ENCODE data around the gene RORB.

DNA sequence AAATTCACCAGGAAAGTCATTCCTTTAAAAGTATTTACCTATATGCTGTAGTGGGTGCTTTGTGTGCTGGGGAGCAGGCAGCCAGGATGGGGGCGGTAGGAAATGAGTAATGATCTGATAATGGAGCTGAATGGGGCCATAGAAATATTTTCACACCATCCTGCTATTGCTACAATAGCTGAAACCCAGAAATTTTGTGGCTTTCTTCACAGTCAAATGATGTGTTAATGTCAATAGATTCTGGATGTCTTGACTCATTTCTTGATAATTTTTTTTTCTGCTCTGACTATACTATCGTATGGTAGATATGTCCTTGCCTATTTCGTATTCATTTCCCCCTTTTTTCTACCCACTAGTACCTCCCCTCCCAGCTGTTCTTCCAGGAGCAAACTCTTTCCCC is 59.5 kb downstream of the RORB start:
- TF ChIP-seq CTCF (IDR thresholded peaks at IDR 0.05): no peak
- no peak for TF ChIP-seq EP300 (IDR thresholded peaks at IDR 0.05)
- TF ChIP-seq POLR2A (IDR thresholded peaks at IDR 0.05): no peak

Data from tibial nerve (tissue), 4 donors.